C4-2B (cell line): ENCODE data around the gene GRK5.

Source experiments
- CTCF ChIP-seq: fragments of 450-650 bp; conservative IDR thresholded peaks from 2 replicates; pipeline ENCODE4 v1.5.1; 2017; ENCODE audit warnings: mild to moderate bottlenecking
- ZFX ChIP-seq: fragments of 450-650 bp; IDR thresholded peaks from 2 replicates; pipeline ENCODE4 v1.6.1; 2017

DNA sequence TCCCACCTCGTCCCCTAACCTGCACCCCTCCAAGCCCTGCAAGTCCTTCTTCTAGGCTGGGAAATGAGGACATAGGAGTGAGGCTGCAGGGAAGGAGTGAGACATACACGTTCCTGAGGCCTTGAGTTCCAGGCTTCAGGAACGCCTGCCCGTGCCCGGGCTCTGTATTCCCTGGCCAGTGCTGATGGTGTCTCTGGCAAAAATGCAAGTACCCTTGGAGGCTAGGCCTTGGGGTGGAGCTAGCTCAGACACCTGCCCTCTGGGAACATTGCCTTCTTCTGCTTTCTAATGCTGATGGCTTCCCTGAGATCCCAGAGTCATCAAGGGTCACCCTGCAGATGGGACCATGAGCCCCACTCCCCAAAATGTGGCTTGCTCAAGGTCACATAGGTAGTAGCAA, 76.0 kb downstream of the GRK5 start:
- TF ChIP-seq CTCF (no peak), ZFX (no peak)
